Lung microvascular endothelial cell (primary cell): ENCODE data around the gene EFTUD2. TPM values are rescaled to one million over a fixed set of nuclear protein-coding genes. Genes with fewer than 3 reads are reported as not detected.

Source experiments
- DNase-seq, 2 donors: peaks; one replicate each; pipeline versions ENCODE4 v3.0.0 to v3.0.0-alpha.2; 2010; ENCODE audit warnings: low read depth in 2 of 2
- total RNA-seq: library from RNA; depleted of rRNA; stranded (reverse); fragments of >200 nt; gene quantifications from 2 replicates; pipeline ENCODE4 v1.2.1, GENCODE V29; 2014

The EFTUD2 gene
- total RNA-seq, 1 donor from 2014 or later: 116 TPM

DNA sequence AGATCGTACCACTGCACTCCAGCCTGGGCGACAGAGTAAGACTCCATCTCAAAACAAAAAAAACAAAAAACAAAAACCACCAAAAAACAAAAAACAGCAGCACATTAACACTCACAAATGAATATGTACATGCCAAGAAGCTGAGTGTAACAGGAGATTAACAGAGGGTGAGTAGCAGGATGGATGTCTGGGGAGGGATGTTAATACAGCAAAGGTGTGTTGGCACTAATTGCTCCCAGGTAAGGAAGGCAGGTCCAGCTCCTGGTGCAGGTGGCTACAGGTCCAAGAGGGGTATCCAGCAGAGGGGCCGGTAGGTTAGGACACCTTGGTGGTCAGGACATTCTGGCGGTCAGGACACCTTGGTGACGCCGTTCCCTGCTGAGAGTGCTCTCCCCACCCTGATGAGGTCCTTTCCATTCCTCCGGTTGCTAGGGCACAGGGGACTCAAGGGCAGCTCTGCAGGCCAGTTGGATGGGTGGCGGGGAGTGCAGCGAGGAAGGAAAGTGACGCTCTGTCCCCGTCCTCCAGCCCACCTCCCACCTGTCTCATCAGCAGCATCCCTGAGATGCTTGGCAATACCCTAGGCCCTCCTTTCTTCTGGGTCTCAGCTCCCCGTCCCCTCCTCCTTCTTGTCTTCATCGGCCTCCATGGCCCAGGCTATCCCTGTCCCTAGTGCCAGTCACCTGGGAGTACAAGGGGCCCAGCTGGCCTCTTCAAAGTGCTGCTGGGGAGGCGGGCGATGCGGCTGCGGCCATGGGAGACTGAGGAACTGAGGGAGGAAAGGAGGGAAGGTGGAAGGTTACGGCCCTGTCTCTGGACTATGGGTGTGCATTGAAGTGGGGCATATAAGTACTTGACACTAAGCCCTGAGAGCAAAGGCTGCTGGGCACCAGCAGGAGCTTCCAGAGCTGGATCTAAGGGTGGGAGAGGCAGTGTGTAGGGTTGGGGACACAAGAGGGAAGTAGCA lies 26.8 kb upstream of the EFTUD2 start:
- DNase-seq: no peak

GRCh38 chr17:44924107-44924544 lies 24.9 kb upstream of the EFTUD2 start:
- no peak for DNase-seq

DNA sequence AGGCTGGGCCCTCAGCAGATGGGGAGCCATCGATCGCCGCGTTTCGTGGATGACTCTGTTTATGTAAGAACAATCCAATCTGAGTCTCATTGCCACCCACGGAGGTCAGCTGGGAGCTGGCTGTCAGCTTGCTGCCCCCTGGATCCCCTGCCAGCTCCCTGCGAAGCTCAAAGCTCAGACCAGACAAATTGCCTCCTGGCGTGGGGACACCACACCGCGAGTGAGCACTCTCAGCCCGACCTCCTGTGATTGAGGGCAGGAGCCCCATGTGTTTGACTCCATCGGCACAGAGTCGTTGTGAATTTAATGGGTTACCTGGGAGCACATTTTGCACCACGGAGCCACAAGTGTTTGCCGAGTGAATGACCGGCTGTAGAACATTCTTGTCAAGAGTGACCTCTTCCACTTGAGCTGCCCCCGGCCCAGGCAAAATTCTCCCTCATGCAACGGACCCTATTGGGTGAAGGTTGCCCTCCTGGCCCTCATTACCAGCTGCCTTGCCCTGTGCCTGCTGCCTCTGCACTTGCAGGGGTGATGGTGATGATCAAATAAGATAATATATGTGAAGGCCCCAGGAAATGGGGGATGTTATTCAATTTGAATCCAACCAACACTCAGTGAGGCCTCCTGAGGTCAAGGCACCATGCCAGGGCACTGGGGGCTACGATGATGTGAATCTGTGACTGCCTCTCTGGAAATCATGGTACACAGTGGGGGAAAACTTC lies 23.7 kb upstream of the EFTUD2 start:
- no peak for DNase-seq

GRCh38 chr17:44922136-44922535 lies 22.9 kb upstream of the EFTUD2 start:
- DNase-seq: no peak

DNA sequence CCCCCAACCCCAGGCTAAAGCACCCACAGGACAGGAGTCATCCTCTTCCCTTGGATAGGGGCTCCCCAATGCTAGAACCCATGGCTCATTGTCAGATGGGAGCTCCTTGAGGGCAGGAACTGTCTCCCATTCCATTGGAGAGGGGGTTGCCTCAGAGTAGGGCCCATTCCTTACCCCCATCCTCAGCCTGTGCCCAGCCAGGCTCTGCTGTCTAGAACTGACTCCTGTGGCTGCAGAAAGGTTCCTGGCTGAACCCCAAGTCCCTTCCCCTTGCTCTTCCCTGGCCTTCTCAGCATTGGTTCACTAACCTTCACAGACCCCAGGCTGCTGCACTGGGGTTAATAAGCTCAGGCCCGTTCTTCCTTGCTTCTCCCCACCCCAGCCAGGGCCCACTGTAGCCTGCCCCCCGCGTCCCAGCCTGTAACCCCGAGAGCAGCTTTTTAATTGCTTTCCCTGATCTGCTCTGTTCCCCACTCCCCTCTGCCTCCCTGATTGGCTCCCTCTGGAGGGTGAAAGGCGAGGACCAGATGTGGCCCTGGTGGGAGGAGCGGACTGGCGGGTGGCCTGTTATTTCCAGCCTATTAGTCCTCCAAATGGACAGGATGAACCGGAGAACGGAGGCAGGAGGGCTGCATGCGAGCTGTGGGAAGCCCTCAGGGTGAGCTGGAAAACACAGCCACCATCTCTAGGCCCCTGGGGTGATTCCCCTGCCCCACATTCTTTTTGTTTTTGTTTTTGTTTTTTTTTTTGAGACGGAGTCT lies 22.1 kb upstream of the EFTUD2 start:
- no peak for DNase-seq

DNA sequence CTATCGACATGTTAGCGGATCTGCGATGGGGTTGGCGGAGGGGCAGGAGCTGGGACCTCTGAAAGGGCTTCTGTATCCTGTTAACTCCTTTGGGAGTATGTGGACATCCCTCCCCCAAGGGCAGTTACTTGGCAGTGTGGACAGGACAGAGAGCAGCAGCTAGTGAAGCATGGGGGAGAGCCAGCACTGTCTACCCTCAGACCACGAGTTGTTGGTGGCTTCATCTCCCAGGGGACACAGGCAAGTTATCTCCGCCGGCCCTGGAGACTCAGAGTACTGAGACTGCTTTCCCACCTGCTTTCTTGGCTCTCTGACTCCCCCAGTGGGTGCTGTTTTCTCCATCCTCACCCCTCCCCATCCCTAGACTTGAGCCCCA lies 21.3 kb upstream of the EFTUD2 start:
- no peak for DNase-seq

- peak; percentile 86 to 92 for DNase-seq
Measured at GRCh38 chr17:44919885-44920564, 20.8 kb upstream of the EFTUD2 start.

- DNase-seq: no peak
Measured at GRCh38 chr17:44919411-44919810, 20.2 kb upstream of the EFTUD2 start.

- DNase-seq: no peak
Measured at GRCh38 chr17:44918006-44918405, 18.8 kb upstream of the EFTUD2 start.

GRCh38 chr17:44917456-44917855 lies 18.2 kb upstream of the EFTUD2 start:
- no peak for DNase-seq

DNA sequence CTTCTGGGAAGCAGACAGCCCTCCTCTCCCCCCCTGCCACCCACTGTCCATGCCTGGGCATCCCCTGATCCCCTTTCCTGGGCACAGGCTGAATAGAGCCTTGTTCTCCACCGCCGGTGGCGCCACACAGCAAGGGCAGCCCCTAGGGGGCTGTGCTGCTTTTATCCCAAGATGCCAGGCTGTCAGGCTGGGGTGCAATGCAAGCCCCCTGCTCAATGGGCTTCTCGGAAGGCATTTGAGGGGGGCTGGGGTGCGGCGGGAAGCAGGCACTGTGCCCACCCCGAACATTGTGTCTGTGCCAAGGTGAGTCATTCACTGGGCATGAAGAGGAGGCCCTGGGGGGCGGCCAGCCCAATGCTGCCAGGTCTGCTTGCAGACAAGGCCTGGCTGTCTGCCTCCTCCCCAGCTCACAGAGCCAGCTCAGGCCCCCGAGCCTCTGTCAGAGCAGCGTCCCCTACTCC lies 17.6 kb upstream of the EFTUD2 start:
- peak in 1 of 2 donors; percentile 38 for DNase-seq

- no peak for DNase-seq
Measured at GRCh38 chr17:44915862-44916780, 16.9 kb upstream of the EFTUD2 start.

DNA sequence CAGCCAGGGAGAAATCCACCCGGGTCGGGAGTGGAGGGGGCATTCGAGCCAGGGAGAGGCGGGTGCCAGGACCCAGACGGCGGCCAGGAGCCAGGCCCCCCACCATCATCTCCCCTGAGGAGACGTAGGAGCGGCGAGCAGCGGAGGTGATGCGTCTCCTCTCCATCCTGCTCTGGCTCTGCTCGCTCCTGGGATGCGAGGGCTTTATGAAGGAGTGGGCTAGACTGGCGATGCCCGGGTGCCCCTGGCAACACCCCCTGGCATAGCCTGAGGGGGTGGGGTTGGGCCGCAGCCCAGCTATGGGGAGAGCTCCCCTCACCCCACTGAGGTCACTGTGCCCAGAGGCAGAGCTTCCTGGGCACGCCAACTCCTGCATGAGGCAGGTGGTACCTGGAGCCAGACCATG lies 16.1 kb upstream of the EFTUD2 start, which contains the start of gene GFAP:
Gene GFAP, minus strand, starts transcription at position 180 of the 406 bp plus-strand sequence. Its CDS starts 14 bp downstream, at position 166.
- no peak for DNase-seq

DNA sequence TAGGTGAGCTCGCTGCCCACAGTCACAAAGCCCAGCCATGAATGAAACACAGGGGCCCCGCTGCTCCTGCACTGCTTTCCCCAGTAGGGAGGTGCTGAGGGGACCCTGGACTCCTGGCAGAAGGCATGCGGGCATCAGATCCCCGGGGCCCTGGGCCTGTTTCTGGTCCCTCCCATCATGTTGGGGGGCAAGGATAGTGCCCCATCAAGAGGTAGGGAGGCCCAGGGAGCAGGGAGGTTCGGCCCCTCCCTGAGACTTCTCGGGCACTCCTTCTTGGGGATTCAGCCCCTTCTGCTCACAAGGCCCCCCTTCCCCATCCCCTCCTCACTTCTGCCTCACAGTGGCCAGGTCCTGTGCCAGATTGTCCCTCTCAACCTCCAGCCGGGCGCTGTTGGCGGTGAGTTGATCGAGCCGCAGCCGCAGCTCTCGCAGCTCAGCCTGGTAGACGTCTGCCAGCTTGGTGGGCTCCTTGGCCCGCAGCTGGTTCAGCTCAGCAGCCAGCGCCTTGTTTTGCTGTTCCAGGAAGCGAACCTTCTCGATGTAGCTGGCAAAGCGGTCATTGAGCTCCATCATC lies 15.5 kb upstream of the EFTUD2 start:
- no peak for DNase-seq

GRCh38 chr17:44914148-44914547 lies 14.9 kb upstream of the EFTUD2 start:
- no peak for DNase-seq

GRCh38 chr17:44913676-44914075 lies 14.4 kb upstream of the EFTUD2 start:
- no peak for DNase-seq

DNA sequence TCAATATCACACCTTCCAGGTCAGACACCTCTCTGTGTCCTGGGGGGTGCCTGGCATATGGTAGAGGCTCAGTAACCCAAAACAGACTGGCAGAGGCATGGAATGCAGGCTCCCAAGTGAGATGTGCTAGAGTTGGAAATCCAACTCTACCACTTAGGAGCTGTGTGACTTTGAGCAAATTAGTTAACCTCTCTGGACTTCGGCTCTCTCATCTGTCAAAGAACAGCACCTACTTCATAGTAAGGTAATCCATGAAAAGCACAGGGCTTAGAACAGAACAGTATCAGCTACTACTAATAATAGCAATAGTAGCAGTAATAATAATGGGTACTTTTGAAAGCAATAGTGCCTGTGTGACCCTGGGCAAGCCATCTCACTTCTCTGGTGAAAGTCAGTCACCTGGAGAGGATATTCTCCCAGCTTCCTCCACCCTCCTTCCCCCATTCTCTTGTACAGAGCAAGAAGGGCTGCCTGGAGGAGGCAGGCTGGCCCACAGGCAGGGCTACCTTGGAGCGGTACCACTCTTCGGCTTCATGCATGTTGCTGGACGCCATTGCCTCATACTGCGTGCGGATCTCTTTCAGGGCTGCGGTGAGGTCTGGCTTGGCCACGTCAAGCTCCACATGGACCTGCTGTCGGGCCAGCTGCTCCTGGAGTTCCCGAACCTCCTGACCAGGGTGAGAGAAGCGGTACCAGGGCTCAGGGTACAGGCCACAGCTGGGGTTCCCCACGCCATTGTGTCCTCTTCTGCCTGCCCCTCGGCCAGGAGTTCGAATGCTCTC lies 13.7 kb upstream of the EFTUD2 start:
- DNase-seq: no peak

DNA sequence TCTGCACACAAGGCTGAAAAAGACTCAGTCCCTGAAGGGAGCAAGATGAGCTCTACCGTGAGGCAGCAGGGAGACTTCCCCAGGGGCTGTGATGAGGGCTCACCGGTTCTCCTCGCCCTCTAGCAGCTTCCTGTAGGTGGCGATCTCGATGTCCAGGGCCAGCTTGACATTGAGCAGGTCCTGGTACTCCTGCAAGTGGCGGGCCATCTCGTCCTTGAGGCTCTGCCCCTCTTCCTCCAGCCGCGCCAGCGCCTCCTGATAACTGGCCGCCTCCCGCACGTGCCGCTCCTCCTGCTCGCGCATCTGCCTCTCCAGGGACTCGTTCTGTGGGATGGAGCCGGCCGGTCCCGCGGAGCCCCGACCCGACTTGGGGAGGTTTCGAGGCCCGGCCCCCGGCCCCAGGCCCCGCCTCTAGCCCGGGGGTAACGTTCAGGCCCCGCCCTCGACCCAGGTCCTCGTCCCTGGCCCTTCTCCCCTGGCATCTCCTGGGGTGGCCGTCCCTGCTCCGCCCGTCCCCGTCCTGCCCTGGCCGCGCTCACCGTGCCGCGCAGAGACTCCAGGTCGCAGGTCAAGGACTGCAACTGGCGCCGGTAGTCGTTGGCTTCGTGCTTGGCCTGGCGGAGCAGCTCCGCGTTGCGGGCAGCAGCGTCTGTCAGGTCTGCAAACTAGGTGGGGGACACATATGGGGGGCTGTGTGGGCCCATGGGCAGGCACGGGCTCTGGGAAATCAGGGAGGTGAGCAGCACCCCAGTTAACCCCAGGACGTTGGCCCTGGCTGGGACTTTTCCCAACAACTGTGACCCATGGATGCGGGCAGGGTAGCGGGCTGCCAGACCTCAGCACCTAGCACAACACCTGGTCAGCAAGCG lies 12.1 kb upstream of the EFTUD2 start:
- DNase-seq: peak; percentile 52 to 57
